Breast epithelium (tissue), 3 donors: ENCODE measurements around the gene MCF2L2.

Experiments
- CTCF ChIP-seq, 3 donors: fragments of 450-650 bp; IDR thresholded peaks; one replicate each; pipeline ENCODE4 v1.5.1; 2016 to 2017; ENCODE audit warnings: antibody characterized with exemption in 3 of 3, mild to moderate bottlenecking in 3 of 3, moderate library complexity in 3 of 3
- POLR2AphosphoS5 ChIP-seq, 3 donors: sonication (generic); formaldehyde crosslinking; IDR thresholded peaks; one replicate each; pipeline ENCODE4 v1.6.1; 2017; ENCODE audit warnings: antibody characterized with exemption in 3 of 3

GRCh38 chr3:183439515-183439914, 11.1 kb upstream of the MCF2L2 start:
- TF ChIP-seq CTCF (IDR thresholded peaks at IDR 0.05) = no peak
- TF ChIP-seq POLR2AphosphoS5 (IDR thresholded peaks at IDR 0.05) = no peak
